Inflammatory macrophage (primary cell): Measurements from ENCODE around the gene TNFAIP8L1.
A peak's percentile ranks its signal among the peaks of the same experiment; 100 is the strongest.
"Not testable (repeated sequence)": the region's sequence is repeated elsewhere in the genome, so short reads cannot be mapped to it uniquely, and the experiment has no call there.

Source experiments
- DNase-seq, 2 donors: peaks; one replicate each; pipeline ENCODE4 v3.0.0-alpha.2; 2020 to 2022

TNFAIP8L1 gene

GRCh38 chr19:4652075-4652474 lies 12.8 kb downstream of the TNFAIP8L1 start:
- DNase-seq, result no peak

GRCh38 chr19:4653793-4654436 lies 14.6 kb downstream of the TNFAIP8L1 start:
- no peak for DNase-seq

GRCh38 chr19:4654437-4655361 lies 15.4 kb downstream of the TNFAIP8L1 start:
- DNase-seq, result peak; percentile 50 to 88

DNA sequence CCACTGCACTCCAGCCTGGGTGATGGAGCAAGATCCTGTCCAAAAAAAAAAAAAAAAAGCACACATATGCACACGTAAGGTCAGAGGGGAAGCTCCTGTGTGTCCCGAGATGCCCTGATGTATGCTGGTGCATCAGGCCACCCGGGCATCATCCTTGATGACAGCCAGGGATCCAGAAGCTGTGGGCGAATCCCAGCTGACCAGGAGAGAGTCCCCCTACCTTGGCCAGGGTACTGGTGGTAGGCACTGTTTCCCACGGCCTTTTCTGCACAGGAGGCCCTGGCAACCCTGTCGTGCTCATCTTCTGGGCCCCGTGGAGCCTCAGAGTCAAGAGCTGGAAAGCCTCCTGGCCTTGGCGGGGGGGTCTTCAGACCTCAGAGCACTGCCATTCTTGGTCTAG lies 16.8 kb downstream of the TNFAIP8L1 start:
- no peak for DNase-seq

DNA sequence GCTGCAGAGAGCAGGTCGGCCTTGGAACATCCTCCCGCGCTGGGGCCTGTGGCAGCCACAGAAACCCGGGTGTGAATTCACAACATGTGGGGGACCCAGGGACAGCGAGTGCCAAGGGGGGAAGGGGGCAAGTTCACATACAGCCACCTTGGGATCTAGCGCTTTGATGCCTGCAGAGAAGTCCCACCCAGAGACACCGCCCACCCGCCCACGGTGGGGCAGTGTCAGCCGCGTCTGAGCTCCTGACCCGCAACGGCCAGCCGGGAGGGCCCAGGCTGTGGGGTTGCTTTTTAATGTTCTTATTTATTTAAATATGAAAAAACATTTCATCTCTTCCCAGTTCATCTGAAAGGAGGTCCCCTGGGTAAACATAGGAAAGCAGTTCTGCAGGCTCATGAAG lies 17.9 kb downstream of the TNFAIP8L1 start:
- DNase-seq, result no peak

DNA sequence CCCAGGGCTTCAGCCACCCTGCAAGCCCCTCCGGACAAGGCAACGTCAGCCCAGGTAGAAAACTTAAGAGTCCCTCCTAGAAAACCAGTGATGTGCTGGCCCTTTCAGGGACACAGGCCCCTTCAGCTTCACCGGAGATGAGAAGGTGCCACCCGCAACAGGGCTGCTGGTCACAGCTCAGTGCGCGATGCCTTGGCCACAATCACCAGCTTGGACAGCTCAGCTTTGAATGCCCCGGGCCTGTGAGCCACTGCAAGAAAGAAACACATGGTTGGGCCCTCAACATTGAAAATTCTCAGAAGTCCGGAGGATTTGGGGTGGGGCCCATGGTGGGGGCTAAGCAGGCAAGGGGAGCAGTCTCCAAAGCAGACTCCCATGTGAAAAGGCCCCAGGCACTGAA lies 18.5 kb downstream of the TNFAIP8L1 start:
- DNase-seq, result no peak

- peak in 1 of 2 donors; percentile 49 for DNase-seq
Observed at GRCh38 chr19:4660181-4660791, 21.0 kb downstream of the TNFAIP8L1 start.

DNA sequence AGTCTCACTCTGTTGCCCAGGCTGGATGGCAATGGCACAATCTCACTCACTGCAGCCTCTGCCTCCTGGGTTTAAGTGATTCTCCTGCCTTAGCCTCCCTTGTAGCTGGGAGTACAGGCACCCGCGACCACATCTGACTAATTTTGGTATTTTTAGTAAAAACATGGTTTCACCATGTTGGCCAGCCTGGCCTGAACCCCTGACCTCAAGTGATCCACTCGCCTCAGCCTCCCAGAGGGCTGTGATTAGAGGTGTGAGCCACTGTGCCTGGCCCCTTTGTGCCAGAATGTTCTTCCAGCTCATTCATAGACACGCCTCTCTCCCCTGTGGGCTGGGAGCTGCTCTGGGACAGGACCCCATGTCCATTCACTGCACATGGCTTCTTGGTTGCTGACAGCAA lies 21.7 kb downstream of the TNFAIP8L1 start:
- DNase-seq, result no peak

DNA sequence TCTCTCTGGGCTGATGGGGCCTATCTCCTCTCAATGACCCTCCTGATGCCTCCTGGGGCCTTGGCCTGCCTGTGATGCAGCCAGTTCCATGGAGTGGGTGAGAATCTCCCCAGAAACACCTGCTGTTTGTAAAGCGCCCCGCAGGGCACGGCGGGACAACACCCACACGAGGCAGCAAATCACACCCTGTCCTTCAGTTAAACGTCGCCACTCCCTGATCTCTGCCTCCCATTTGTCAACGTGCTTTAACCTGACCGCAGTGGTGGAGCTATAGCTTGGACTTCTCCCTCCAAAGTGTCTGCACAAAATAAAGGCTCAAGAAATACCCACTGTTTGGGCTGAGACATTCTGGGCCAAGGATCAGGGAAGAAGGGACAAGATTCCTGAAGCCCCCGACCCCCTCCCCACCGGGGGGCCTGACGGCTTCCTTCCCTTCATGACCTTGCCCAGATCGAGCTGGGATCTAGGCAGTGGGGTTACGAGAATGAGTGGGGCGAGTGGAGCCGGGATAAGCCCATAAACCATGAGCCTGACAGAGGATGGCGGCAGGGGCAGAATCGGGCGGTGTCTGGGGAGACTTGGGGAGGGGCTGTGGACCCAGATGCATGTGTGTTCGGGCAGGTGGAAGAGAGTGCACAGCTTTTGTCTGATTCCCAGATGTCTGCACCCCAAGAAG lies 22.8 kb downstream of the TNFAIP8L1 start:
- DNase-seq, result no peak

DNA sequence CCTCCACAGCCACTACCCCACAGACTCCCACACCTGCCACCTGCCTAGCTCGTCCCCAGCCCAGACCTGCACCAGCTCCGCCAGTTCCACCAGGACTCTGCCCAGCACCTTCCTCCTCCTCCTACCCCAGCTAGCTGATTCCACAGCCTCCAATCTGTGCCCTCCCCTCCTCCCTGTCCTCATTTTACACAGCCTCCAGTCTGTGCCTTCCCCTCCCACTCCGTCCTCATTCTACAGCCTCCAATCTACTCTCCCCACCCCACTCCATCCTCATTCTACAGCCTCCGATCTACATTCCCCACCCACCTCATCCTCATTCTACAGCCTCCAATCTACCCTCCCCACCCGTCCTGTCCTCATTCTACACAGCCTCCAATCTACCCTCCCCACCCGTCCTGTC lies 23.5 kb downstream of the TNFAIP8L1 start:
- DNase-seq, result no peak

DNA sequence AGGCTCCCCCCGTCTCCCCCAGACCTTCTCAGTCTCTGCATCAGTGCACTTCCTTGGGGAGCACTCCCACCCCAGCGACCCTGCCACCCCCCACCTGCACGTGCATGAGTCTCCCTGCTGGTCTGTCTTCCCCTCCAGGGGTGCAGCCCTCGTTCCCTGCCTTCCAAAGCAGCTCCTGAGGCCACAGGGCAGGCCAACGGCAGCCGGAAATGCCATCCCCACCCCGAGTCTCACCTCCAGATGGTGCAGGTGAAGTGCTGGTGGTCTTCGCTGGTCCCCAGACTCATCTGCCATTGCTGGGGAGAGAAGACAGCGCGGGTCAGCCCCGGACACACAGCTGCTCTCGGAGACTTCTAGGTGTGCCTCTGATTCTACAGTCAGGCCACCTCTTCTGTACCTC lies 25.3 kb downstream of the TNFAIP8L1 start:
- no peak for DNase-seq

DNA sequence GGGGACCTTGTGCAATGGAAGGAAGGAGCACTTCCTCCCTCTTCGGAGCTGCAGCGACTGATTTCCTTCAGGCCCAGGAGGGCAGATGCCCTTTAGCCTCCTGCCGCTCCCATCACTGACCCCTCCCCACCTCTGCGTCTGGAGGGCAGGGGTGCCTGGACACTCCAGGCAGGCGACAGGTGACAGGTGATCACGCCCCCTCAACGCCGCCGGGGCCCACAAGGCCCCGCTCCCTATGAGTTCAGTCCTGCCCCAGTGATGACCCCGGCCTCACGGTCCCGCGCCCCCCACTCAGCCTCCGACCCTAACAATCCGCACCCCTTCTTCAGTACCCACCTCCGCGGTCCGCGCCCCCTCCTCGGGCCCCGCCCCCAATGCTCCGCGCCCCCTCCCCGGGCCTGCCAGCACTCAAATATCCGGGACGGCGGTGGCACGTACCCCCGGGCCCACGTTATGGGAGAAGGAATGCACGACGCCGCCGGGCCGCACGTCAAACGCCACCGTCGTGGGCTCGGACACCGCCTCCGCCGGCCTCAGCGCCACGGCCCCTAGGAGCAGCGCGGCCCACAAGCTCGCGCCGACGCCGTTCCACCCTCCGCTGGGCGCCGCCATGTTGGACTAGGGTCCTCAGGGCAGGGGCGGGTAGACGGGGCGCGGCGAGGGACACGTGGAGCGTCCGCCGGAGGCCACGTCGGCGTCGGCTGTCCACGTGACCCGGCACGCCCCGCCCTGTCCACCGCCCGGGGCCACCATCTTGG lies 30.6 kb downstream of the TNFAIP8L1 start, which contains the start of gene MYDGF:
Gene MYDGF (minus strand): TSS at position 620 of the 758 bp plus-strand sequence. CDS start 8 bp downstream, at position 612.
- DNase-seq, result peak; percentile 90 to 95

GRCh38 chr19:4671185-4671851 lies 32.0 kb downstream of the TNFAIP8L1 start:
- DNase-seq, result no peak

- no peak for DNase-seq
Observed at GRCh38 chr19:4673216-4673615, 33.9 kb downstream of the TNFAIP8L1 start.

DNA sequence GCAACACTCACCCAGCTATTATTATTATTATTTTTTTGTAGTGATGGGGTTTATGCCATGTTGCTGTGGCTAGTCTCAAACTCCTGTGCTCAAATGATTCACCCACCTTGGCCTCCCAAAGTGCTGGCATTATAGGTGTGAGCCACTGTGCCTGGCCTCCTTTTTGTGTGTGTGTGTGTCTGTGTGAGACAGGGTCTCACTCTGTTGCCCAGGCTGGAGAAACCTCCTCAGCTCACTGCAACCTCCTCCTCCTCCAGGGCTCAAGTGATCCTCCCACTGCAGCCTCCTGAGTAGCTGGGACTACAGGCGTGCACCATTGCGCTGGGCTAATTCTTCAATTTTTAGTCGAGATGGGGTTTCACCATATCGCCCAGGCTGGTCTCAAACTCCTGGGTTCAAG lies 34.4 kb downstream of the TNFAIP8L1 start:
- DNase-seq, result no peak

DNA sequence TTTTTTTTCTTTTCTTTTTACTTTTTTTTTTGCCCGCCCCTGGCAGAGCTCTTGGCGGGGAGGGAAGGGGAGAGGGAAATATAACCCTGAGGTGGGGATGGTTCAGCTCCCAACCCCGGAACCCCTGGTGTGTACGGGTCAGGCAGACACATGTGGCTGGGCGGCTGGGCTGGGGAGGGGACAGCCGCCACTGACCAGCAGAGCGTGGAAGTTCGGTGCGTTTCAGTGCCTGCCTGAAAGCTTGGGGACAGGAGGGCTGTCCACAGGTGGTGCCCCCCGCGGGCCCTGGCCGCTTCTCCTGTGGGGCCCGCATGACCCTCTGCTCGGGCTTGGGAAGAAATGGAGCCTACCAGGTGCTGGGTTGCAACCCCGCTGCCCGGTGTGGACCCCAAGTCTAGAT lies 36.0 kb downstream of the TNFAIP8L1 start:
- DNase-seq, result no peak

GRCh38 chr19:4676955-4677731 lies 37.8 kb downstream of the TNFAIP8L1 start:
- DNase-seq, result peak in 1 of 2 donors; percentile 44

DNA sequence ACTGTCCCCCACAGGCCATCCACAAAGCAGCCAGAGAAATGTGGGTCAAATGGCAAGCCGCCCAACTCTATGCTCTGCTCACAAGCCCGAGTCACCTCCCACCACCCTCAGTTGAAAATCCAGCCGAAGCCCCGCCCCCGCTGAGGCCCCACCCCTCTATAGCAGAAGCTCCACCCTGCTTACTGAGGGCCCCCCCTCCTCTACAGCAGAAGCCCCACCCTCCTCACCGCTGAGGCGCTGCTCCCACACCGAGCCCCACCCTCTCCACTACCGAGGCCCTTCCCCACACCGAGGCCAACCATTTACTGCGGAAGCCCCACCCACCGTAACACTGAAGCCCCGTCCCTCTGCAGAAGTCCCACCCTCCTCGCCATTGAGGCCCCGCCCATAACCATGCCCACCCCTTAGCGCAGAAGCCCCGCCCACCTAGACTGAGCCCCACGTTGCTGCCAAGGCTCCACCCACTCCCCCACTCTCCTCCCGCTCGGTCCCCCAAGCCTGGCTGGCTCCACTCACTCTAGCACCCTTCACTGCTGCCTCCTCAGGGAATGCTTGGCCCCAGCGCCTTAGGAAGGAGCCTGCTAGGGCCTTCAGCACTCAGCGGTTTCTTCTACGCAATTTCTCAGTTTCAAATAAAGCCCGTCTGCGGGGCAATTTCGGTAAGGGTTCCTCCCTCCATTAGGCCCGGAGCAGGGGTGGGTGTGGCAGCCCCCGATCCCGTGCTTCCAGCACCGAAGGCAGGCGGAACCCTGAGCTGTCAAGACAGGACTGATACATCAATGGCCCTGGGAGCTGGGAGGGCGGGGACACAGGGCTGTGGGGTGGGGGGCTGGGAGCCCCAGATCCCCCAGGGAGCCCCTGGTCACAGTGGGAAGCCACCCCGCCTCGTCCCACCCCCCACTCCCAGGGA lies 39.8 kb downstream of the TNFAIP8L1 start:
- no peak for DNase-seq

- DNase-seq, result not testable (repeated sequence)
Observed at GRCh38 chr19:4680021-4680420, 40.7 kb downstream of the TNFAIP8L1 start.
